ENCODE measurements around the gene ZNF839. TPM values are rescaled to one million over a fixed set of nuclear protein-coding genes. Genes with fewer than 3 reads are reported as not detected.
A peak's percentile ranks its signal among the peaks of the same experiment; 100 is the strongest.
"Not testable (repeated sequence)": the region's sequence is repeated elsewhere in the genome, so short reads cannot be mapped to it uniquely, and the experiment has no call there.

The ZNF839 gene
- total and polyA plus RNA-seq, 8 donors = 5.5 to 116 (median 12.4) TPM

- H3K9me3 ChIP-seq = no peaks in the 10 kb centered on the region
- peaks cover 0 to 7% (median 0%) of the 10 kb centered on the region in 4 donors for H3K4me1 ChIP-seq
- intact Hi-C loops (cut with DNase I; ENCODE audit: low total_unique reads) = no loop called here
- 93 to 98% (median 95%) methylated on average over 23 to 33 of the region's 33 CpGs for WGBS, 5 donors
- TF ChIP-seq CTCF (IDR thresholded peaks at IDR 0.05) = no peak
- no peak for TF ChIP-seq POLR2A (IDR thresholded peaks at IDR 0.05)
- TF ChIP-seq POLR2AphosphoS5 (IDR thresholded peaks at IDR 0.05) = no peak
- TF ChIP-seq EP300 (IDR thresholded peaks at IDR 0.05) = no peak
- DNase-seq = no peak
- H3K4me3 ChIP-seq = no peak overlapping the region
- no peaks in the 10 kb centered on the region for H3K36me3 ChIP-seq
- H3K27me3 ChIP-seq = no peaks in the 10 kb centered on the region
- H3K27ac ChIP-seq = no peak overlapping the region
These were observed 21.9 kb upstream of the ZNF839 start for GRCh38 chr14:102297436-102298170.

GRCh38 chr14:102298303-102299070 lies 21.1 kb upstream of the ZNF839 start:
- H3K9me3 ChIP-seq; DNase-seq; H3K27ac ChIP-seq; H3K4me3 ChIP-seq; intact Hi-C loops (cut with DNase I; ENCODE audit: low total_unique reads); H3K27me3 ChIP-seq; H3K4me1 ChIP-seq; H3K36me3 ChIP-seq: not testable (repeated sequence)
- WGBS, 5 donors = 85 to 90% (median 87%) methylated on average over 12 of the region's 12 CpGs

GRCh38 chr14:102303664-102304063 lies 15.9 kb upstream of the ZNF839 start:
- no peaks in the 10 kb centered on the region for H3K36me3 ChIP-seq
- H3K27me3 ChIP-seq = no peaks in the 10 kb centered on the region
- no peaks in the 10 kb centered on the region for H3K9me3 ChIP-seq
- TF ChIP-seq POLR2A (IDR thresholded peaks at IDR 0.05) = no peak
- no peak for TF ChIP-seq EP300 (IDR thresholded peaks at IDR 0.05)
- intact Hi-C loops (cut with DNase I; ENCODE audit: low total_unique reads) = no loop called here
- no peak overlapping the region for H3K4me3 ChIP-seq
- no peak overlapping the region for H3K27ac ChIP-seq
- H3K4me1 ChIP-seq = peaks cover 0 to 21% (median 12%) of the 10 kb centered on the region in 4 donors
- 94 to 97% (median 95%) methylated on average over 3 of the region's 3 CpGs for WGBS, 5 donors
- no peak for DNase-seq

GRCh38 chr14:102304611-102305506 lies 14.7 kb upstream of the ZNF839 start, which contains the start of gene MOK:
Gene MOK, minus strand, starts transcription at chr14:102305164. Its CDS starts 196 bp downstream, at chr14:102304968.
- Histone ChIP-seq H3K27me3 (no peaks in the 10 kb centered on the region), H3K4me1 (peaks cover 0 to 21% (median 12%) of the 10 kb centered on the region in 4 donors), H3K36me3 (no peaks in the 10 kb centered on the region), H3K4me3 (peak within 1 kb of the TSS; percentile 74 to 95 (median 91)), H3K9me3 (no peaks in the 10 kb centered on the region), H3K27ac (peak within 1 kb of the TSS; percentile 7 to 76 (median 64))
- TF ChIP-seq CTCF (IDR thresholded peaks at IDR 0.05) (peak in 1 of 7 experiments; percentile 12), POLR2A (IDR thresholded peaks at IDR 0.05) (no peak), EP300 (IDR thresholded peaks at IDR 0.05) (no peak), POLR2AphosphoS5 (IDR thresholded peaks at IDR 0.05) (peak in 2 of 3 donors; percentile 61 to 85)
- 0 to 1% (median 1%) methylated on average over 40 to 53 of the region's 53 CpGs for WGBS, 5 donors
- intact Hi-C loops (cut with DNase I; ENCODE audit: low total_unique reads) = no loop called here
- DNase-seq = peak; percentile 96 to 100
